H1 (cell line): Measurements from ENCODE around the gene DEFB108B.
"Not testable (repeated sequence)": the region's sequence is repeated elsewhere in the genome, so short reads cannot be mapped to it uniquely, and the experiment has no call there.

Experiments used
- ATF3 ChIP-seq: IDR thresholded peaks from 2 replicates; pipeline ENCODE4 v1.6.1; 2011; ENCODE audit warnings: low read depth, mild to moderate bottlenecking, low read length; ENCODE audit not compliant: insufficient read depth
- CHD2 ChIP-seq: IDR thresholded peaks from 2 replicates; pipeline ENCODE4 v1.6.1; 2012; ENCODE audit warnings: low read length, improper control_type of control experiment
- HDAC2 ChIP-seq, 2 experiments: fragments of 300-600 bp in 1 of 2; sonication (generic) in 1 of 2; IDR thresholded peaks; 2 replicates each; pipeline ENCODE4 v1.6.1; 2011 to 2012; ENCODE audit warnings: low read depth in 2 of 2, low read length in 2 of 2, mild to moderate bottlenecking in 2 of 2, moderate library complexity in 2 of 2, borderline replicate concordance in 1 of 2, inconsistent platforms in 1 of 2
- RBBP5 ChIP-seq: IDR thresholded peaks from 2 replicates; pipeline ENCODE4 v1.7.1; 2012; ENCODE audit warnings: low read depth, mild to moderate bottlenecking, inconsistent platforms, low read length, moderate library complexity, borderline replicate concordance
- RNF2 ChIP-seq: fragments of 200-900, 300-1000 bp; sonication (generic); IDR thresholded peaks from 2 replicates; pipeline ENCODE4 v1.7.1; 2016; ENCODE audit warnings: borderline replicate concordance, low read depth, mild to moderate bottlenecking, antibody characterized with exemption, low read length; ENCODE audit not compliant: poor library complexity, severe bottlenecking; ENCODE audit errors: missing control alignments
- SP1 ChIP-seq: IDR thresholded peaks from 2 replicates; pipeline ENCODE4 v1.6.1; 2011; ENCODE audit warnings: low read depth, low read length
- YY1 ChIP-seq: IDR thresholded peaks from 2 replicates; pipeline ENCODE4 v1.6.1; 2011; ENCODE audit warnings: low read depth, mild to moderate bottlenecking, low read length
- ZNF274 ChIP-seq: IDR thresholded peaks from 2 replicates; pipeline ENCODE4 v1.7.0; 2012; ENCODE audit warnings: low read length, borderline replicate concordance; ENCODE audit errors: extremely low read depth
- TF ChIP-seq, protein P1 (sequence below), 3 experiments: IDR thresholded peaks; 1 replicate in 2 of 3; 2 replicates in 1 of 3; pipeline versions ENCODE4 v1.5.1 to v1.6.1; 2011; ENCODE audit warnings: low read length in 3 of 3, mild to moderate bottlenecking in 3 of 3, inconsistent platforms in 2 of 3, low read depth in 1 of 3, moderate library complexity in 1 of 3; ENCODE audit not compliant: insufficient read depth in 1 of 3; ENCODE audit errors: control extremely low read depth in 1 of 3
- TF ChIP-seq, protein P2 (sequence below): IDR thresholded peaks from 2 replicates; pipeline ENCODE4 v1.6.1; 2012; ENCODE audit warnings: inconsistent platforms

GRCh38 chr11:71812529-71812928 is 20.5 kb upstream of the DEFB108B start:
- TF ChIP-seq CHD2; HDAC2 (IDR thresholded peaks at IDR 0.05; ENCODE audit: borderline replicate concordance in 1 of 2, low read depth in 2 of 2, low read length in 2 of 2); ATF3; YY1; SP1; RBBP5; RNF2; ZNF274: not testable (repeated sequence)
- TF ChIP-seq, protein P1, sequence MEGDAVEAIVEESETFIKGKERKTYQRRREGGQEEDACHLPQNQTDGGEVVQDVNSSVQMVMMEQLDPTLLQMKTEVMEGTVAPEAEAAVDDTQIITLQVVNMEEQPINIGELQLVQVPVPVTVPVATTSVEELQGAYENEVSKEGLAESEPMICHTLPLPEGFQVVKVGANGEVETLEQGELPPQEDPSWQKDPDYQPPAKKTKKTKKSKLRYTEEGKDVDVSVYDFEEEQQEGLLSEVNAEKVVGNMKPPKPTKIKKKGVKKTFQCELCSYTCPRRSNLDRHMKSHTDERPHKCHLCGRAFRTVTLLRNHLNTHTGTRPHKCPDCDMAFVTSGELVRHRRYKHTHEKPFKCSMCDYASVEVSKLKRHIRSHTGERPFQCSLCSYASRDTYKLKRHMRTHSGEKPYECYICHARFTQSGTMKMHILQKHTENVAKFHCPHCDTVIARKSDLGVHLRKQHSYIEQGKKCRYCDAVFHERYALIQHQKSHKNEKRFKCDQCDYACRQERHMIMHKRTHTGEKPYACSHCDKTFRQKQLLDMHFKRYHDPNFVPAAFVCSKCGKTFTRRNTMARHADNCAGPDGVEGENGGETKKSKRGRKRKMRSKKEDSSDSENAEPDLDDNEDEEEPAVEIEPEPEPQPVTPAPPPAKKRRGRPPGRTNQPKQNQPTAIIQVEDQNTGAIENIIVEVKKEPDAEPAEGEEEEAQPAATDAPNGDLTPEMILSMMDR (IDR thresholded peaks at IDR 0.05; ENCODE audit: control extremely low read depth in 1 of 3, insufficient read depth in 1 of 3, low read depth in 1 of 3, low read length in 3 of 3) = not testable (repeated sequence)
- TF ChIP-seq, protein P2, sequence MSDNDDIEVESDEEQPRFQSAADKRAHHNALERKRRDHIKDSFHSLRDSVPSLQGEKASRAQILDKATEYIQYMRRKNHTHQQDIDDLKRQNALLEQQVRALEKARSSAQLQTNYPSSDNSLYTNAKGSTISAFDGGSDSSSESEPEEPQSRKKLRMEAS = not testable (repeated sequence)
